SIG-M5 treated with dmso at 0.1 percent for 504 hours (cell line): ENCODE data around the gene TXNRD2.
A peak's percentile ranks its signal among the peaks of the same experiment; 100 is the strongest.
"Not testable (repeated sequence)": the region's sequence is repeated elsewhere in the genome, so short reads cannot be mapped to it uniquely, and the experiment has no call there.

Experiments used
- DNase-seq: peaks from one replicate; lab custom pipeline; 2025; ENCODE audit not compliant: unreplicated experiment; lab: John Stamatoyannopoulos, UW

The TXNRD2 gene

DNA sequence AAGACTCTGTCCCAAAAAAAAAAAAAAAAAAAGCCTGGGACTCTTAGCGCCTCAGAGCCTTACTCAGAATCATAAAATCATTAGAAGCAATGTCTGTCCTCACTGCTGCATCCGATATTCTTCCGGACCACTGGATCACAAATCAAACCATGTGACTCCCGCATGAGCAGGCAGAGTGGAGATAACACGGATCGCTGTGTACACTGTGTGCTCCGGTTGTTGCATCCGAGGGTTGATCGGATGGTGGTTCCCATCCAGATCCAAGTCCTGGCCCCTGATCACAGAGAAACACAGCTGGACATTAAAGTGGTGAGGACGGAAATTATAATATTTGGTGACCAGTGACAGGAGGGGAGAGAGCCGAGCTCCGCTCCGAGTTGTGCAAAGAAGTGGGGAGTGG, 9.7 kb upstream of the TXNRD2 start:
- DNase-seq = no peak

DNA sequence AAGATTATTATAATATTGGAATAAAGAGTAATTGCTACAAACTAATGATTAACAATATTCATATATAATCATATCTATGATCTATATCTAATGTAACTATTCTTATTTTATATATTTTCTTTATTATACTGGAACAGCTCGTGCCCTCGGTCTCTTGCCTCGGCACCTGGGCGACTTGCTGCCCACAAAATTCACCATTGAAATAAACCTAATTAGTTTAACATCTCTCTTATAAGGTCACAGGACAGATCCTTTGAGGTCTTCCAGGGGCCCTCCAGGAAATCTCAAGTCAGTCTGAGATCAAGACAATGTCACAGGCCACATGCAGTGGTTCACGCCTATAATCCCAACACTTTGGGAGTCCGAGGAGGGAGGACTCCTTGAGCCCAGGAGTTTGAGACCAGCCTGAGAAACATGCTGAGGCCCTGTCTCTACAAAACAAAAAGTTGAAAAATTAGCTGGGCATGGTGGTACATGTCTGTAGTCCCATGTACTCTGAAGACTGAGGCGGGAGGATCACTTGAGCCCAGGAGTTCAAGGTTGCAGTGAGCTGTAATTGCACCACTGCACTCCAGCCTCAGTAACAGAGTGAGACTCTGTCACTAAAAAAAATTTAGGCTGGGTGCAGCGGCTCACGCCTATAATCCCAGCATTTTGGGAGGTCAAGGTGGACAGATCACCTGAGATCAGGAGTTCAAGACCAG, 6.6 kb upstream of the TXNRD2 start:
- no peak for DNase-seq

DNA sequence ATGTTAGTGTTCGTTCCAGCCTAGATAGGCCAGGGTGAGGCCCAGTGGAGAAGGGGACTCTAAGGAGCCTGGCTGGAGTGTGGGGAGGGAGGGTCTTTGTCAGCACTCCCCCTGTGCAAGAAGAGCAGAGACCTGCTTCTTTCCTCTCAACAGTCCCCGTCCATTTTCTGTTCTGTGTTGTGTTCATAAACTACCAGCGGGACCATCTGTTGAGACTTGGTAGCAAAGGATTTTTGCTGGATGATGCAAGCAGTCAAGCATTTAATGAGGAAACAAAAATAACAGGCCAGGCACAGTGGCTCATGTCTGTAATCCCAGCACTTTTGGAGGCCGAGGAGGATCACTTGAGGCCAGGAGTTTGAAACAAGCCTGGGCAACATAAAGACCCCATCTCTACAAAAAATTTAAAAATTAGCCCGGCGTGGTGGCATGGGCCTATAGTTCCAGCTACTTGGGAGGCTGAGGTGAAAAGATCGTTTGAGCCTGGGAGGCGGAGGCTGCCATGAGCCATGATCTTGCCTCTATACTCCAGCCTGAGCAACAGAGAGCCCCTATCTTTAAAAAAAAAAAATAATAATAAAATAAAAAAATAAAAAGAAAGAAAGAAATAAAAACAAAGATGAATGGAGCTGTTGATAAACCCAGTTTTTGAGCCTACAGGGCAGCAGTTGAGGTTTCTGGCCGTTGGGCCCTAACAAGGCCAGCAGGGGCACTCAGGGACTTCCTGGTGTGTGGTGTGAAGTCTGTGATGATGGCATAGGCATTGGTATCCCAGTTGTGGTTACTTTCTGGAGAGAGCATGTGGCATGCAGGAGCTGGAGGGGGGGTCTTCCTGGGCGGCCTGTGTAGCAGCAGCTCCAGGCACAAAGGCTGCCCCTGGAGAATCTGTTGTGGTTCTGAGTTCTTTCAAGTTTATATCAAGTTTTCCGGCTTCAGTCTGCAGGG, 1.7 kb upstream of the TXNRD2 start:
- peak; percentile 68 for DNase-seq

DNA sequence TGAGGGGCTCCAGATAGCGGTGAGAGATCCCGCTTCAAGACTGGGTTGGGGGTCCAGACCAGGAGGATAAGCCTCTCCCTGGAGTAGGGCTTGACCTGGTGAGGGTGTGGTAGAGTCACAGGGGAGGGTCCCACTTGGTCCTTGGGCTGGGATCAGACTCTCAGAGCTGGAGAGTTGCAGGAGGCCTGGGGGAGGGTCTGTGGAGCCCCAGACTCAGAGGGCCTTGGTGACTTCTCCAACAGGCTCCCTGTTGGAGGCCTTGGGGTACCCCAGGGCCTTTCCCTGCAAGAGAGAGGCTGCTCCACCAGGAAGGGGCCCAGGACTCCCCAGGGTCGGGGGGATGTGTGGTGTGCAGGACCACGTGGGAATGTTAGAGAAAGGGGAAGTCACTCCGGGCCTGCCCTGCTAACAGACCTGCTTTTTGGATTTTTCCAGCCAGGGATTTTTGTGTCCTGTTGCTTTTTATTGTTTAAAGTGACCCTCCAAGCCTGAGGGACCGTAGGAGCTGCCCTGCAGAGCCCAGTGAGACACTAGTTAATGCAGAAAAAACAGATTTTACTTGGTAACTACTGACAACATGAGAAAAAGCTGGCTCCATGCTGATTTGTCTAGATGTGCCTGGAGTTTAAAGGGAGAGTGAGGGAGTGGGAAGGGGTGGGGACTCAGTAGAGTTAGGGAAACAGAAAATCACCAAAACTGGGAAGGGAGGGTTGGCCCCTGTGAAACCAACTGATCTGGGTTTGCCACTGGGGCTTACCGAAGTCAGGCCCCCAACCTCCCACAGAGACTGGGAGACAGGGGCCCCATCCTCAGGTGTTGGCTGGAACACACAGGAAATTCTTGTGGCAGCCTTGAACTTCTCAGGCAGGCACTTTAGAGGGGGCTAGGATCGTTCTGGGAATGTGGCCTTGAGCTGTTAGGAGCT, 801 bp upstream of the TXNRD2 start:
- peak; percentile 69 for DNase-seq

DNA sequence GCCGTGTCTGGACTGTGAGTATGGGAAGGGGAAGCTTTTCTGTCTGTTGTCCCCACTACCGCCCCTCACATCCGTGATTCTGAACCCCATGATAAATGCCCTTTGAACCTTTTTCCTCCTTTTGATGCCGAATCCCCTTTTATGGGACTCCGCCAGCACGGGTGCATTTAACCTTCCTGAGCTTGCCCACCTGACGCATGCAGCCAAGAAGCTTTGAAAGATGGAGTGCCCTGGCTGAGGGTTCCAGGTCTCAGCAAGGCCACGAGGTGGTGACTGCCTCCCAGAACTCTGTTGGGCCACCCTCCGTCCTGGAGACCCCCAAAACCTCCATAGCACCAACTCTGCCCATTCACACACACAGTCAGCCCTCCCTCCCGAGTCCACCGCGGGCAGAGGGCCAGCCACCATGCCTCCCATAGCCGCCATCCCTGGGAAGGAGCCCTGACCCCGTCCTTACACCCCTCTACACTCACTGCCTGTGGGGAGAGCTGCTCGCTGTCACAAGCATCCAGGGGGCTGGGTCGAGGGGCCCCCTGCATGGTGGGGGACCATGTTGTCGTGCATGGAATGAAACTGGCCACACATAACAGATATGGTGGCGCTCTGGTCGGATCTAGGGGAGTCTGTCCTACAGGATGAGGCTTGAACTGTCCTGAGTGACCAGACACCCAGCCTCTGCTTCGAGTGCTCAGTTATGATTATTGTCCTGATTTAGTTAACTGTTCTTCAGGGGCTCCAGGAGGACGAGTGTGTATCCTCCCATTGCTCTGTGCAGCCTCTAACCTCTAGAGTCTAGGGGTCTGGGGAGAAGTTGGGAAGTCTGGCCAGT, 868 bp downstream of the TXNRD2 start:
- DNase-seq = no peak

DNA sequence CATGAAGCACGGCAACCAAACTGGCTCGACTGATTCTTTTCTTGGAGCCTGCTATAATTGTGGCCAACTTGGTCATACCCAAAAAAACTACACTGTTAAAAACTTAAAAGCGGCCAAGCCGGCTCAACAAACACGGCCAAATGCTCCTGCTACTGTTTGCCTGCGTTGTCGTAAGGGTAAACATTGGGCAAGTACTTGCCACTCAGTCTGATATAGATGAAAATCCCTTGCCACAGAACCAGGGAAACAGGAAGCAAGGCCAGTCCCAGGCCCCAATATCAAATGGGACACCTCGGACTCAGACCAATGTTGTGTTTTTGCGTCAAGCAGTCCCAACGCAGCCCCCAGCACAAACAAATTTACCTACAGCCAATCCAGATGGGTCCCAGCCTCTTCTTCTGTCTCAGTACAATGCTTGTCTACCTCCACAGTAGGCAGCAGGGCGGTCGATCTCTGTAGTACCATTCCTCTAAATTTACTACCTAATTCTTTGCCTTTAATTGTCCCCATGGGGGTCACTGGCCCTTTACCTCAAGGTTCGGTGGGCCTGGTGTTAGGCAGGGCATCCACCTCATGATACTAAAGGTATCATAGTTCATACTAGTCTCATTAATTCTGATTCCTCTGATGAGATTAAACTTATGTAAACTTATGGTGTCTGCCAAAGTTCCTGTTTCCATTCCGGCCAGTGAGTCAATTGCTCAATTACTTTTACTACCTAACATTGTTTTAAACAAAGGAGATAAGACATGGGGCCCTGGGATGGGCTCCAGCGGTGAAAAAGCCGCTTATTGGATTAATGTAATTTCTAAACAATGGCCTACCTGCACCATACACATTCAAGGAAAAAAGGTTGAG, 3.8 kb downstream of the TXNRD2 start:
- peak; percentile 43 for DNase-seq

DNA sequence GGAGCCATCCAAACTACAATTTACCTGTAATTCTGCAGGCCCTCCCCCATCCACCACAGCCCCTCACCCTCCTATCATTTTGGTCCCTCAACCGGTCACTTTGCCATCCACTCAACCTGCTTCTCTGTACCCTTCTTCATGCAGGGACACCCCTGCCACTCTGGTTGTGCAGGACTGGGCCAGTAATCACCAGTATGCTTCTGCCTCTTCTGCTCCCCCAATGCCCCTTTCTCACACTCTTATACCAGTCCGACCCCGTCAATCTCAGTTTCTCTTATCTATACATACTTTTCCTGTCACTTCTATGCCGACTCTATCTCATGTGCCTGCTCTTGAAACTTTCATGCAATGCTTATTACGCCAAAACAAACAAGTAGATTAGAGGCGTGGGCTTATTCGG, 5.1 kb downstream of the TXNRD2 start:
- no peak for DNase-seq

DNA sequence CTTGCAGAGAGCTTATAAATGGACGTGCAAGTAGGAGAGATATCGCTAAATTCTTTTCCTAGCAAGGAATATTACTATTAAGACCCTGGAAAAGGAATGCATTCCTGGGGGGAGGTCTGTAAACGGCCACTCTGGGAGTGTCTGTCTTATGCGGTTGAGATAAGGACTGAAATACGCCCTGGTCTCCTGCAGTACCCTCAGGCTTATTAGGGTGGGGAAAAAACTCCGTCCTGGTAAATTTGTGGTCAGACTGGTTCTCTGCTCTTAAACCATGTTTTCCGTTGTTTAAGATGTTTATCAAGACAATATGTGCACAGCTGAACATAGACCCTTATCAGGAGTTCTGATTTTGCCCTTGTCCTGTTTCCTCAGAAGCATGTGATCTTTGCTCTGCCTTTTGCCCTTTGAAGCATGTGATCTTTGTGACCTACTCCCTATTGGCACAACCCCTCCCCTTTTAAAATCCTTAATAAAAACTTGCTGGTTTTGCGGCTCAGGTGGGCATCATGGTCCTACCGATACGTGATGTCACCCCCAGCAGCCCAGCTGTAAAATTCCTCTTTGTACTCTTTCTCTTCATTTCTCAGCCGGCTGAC, 6.4 kb downstream of the TXNRD2 start:
- not testable (repeated sequence) for DNase-seq

DNA sequence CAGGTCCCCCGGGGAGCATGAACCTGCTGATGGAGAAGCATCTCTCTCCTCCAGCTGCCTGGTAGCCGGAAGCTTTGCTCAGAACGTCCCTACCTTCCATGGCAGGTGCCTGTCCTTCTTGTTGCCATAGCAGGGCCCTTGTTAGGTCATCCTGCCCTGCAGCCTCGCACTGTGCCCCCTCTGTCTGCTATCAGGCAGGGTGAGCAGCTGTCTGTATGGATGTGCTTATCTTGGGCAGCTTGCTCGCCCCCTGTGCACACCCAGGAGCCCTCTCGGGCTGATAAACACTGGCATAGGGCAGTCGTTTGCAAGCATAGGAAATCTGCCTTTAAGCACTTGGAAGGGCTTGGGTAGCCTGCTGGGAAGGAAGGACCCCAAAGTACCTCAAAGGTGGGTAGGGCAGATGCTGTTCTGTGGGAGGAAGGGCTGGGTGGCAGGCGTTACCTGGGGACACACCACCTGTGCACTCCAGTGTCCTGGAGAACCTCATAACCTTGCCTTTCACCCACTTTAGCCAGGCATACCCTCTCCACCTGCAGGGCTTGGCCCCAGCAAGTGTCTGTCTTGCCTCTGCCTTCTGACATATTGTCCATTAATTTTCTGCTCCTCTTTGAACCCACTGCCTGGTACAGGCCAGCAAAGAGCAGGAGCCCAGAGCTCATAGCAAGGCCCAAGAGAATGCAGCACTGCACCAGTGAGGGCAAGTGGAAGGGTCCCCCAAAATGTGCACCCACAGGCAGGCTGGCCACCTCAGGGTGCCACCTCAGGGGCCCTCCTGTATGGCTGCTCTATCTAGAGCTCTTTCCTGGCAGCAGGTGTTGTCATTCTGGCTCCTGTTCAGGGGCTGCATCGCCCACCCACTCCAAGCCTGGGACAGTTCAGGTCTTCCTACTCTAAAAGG, 8.0 kb downstream of the TXNRD2 start:
- no peak for DNase-seq

DNA sequence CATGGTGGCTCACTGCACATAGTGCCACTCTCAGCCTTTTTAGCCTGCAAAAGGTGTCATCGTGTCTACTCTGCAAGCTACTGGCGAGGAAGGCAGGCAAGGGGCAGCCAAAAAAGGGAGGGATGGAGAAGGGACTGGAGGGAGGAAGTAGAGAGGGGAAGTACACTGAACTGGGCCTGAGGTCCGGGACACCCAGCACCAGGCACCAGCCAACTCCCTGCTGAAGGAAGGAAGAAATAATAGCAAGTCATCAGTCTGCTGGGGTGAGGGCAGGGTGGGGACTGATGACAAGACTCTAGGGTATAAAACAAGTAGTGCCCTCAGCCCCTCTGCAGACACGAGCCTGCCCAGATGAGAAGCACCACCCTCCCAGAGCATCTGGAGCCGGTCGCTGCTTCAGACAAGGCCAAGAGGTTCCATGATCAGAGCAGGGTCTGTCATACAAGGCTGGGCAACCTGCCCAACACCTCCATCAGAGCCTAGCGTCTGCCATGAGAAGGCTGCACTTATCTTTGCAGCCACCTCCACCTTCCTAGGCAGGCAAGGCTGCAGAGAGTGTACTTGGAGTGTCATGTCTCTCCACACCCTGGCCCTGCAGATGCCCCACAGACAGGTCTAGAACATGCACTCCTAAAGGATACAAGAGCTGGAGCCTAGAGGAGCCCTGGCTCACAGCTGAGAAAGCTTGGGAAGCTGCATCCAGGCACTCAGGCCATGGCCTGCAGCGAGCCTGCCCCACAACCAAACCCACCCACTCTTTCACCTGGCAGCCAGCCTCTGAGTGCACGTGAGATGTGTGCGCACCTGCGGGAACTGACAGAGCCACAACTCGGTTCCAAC, 9.0 kb downstream of the TXNRD2 start:
- DNase-seq = peak; percentile 2

DNA sequence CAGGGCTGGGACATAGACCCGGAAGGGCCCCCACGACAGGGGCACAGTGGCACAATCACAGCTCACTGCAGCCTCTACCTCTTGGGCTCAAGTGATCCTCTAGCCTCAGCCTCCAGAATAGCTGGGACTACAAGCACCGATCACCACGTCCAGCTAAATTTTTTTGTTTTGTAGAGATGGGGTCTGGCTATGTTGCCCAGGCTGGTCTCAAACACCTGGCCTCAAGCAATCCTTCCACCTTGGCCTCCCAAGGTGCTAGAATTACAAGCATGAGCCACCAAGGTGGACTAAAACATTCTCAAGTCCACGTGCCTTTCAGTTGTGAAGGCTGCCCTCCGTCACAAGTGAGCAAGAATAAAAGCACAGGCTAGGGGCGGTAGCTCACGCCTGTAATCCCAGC, 10.1 kb downstream of the TXNRD2 start:
- DNase-seq = no peak

DNA sequence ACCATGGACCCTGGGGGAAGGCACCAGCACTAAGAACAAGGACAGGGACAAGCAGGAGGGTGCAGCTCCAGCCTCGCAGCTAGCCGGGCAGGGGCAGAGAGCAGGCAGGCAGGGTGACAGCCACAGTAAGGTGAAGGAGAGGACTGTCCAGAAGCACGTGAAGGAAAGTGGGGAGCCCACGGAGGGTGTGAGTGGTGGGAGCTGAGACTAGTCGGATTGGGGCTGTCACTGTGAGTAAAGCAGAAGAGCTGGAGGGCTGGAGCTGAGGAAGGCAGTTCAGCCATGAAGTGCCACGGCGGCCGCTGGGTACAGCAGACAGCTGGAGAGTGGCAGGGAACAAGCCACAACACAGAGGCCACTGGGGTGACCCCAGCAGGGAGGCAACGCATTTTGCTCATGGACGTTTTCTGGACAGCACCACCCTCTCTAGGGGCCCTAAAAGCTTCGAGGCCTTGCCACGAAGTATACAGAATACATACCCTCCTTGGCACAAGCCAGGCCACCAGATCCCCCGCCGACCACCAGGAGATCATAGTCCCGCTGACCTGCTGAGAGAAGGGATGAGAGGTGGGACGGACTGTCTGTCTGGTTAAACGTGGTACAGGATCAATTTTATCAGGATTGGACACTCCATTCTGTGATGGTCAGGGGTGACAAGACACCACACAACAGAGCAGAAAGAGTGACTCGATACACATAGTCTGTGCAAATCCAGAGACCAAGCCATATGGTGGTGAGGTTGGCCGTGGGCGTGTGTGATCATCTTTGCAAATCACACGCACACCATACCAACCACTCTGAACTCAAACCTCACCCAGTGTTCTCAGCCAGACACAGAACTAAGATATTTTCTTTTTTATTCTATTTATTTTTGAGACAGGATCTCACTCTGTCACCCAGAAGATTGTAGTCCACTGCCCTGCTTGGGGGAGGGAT, 10.8 kb downstream of the TXNRD2 start:
- no peak for DNase-seq

DNA sequence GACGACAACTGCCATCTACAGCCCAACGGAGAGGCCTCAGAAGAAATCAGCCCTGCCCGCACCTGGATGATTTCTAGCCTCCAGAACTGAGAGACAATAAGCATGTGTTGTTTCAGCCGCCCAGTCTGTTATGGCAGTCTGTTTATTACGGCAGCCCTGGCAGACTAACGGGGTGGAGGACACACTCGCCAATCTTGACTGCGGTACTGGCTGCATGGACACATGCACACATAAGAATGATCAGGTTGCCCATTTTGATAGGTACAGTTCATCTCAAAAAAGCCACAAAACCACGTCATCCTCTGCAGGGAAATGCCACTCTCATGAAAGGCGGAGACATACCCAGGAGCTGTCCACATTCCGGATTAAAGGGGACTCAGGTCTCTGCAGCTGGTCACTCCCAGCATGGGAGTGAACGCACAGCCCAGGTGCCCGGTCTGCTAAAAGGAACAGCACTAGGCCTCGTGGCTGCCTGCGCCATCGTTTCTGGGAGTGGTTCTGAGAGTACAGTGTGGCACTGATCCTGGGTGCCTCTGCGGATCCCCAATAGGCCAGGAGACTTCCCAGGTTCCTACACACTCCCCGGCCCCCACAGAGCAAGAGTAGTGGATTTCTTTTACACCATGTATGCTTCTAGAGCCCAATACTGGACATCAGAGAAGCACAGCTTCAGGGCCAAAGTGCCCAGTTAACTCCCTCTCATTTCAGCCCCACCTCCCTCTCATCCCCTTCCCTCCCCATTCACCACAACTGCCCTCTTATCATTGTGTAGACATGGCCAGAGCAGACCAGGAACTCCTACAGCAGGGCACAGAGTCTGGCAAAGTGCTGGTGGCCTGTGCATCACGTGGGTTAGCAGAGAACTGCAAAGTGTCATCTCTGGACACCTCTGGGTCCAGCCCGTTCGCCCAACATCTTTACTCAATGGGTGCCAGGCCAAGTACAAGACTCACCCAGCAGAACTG, 11.8 kb downstream of the TXNRD2 start:
- DNase-seq = no peak

DNA sequence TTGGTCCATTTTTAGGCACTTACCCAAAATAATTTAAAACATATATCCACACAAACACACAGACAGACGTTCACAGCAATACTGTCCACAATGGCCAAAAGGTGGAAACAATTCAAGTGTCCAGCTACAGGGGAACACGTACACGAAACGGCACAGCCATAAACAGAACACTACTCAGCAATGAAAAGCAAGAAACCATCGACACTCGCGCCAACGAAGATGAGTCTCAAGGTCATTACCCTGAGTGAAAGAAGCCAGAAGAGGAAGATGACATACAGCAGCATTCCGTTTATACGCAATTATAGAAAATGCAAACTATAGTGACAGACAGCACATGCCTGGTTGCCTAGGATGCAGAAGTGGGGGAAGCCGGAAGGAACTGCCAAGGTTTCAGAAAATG, 13.4 kb downstream of the TXNRD2 start:
- no peak for DNase-seq

DNA sequence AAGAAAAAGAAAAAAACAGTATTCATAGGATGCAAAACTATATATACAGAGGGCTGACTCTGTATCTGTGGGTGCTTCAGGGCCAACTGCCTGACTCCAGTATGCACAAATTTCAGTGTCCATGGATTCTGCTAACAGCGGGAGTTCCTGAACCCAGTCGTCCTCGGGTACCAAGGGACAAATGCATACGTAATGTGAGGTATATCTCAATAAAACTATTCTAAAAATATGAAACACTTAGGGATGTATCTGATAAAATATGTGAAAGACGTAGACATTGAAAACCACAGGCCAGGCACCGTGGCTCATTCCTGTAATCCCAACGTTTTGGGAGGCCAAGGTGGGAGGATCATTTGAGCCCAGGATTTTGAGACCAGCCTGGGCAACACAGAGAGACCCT, 13.9 kb downstream of the TXNRD2 start:
- no peak for DNase-seq
